Stimulated activated CD8-positive, alpha-beta memory T cell treated with anti-CD3 and anti-CD28 coated beads, Interleukin-15, amount 100 ng/mL, for 24 hours (primary cell): ENCODE results near the gene KIF3B.
"Not testable (repeated sequence)": the region's sequence is repeated elsewhere in the genome, so short reads cannot be mapped to it uniquely, and the experiment has no call there.

Experiments
- DNase-seq: peaks from one replicate; pipeline ENCODE4 v3.0.0-alpha.2; 2020; ENCODE audit warnings: low read depth

The KIF3B gene

GRCh38 chr20:32357375-32357868 lies 80.0 kb downstream of the KIF3B start:
- DNase-seq, result no peak

- DNase-seq, result peak; percentile 82
Observed at GRCh38 chr20:32357869-32358631, 80.6 kb downstream of the KIF3B start, which contains the start of gene ASXL1. Gene ASXL1 (plus strand): TSS chr20:32358331. CDS start chr20:32358776, 445 bp downstream.

GRCh38 chr20:32358632-32358882 lies 81.1 kb downstream of the KIF3B start:
- no peak for DNase-seq

DNA sequence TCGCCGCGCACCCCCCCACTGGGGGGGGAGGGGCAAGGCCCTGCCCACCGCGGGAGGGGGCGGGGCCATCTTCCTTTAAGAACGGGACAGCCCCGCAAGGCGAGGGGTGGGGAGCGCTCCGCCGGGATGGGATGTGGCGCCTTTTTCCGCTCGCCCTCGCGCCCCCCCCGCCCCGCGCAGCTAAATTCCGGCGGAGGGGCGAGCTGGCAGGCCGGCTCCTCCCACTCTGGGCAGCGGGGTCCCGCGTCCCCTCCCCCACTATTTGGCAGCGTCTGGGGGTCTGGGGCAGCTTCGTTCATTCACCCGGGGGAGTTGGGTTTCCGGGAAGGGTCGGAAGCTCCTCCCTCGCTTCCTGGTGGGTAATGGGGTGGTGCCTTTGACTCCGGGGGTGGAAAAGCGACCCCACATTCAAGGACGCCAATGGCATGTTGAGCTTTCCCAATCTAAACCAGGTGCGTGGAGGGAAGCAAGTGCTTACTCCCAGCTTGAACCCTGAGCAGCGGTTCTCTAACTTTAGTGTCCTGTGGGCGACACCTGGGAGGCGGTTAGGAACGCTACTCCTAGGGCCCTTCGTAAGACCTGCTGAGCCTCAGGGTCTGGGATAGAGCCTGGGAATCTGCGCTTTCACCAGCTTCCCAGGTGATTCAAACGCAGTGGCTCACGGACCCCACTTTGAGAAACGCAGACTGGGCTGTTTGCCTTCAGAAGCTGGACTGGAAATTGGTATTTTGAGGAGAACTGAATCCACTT lies 81.6 kb downstream of the KIF3B start:
- DNase-seq, result peak; percentile 67

DNA sequence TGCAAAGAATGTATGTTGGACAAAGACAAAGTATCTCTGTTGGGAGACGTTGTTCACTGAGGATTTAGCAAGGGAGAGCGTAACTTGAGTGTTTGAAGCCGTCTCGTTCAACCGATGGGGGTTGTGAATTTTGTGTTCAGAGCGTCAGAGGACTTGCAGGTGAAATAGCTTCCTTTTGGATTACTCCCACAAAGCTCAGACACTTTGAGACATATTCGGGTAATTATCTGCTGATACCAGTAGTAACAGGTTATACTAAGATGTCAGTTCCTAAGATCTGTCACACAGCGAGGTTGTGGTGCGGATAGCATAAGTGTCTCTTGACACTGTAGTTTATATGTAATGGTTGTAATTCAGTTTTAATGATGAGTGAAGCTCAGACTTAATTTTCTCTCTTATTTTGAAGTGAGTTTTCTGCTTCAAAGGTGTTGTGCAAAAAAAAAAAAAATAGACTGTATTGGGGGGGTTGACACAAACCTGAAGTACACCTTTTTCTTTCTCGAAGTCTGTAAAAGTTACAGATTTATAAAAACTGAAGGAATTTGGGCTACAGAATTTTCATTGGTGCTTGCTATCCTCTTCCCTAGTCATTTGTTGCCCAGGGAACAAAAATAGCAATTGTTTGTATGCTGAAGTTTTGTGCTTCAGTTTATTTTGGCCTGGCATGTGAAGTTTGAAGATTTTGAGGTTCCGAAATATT lies 82.3 kb downstream of the KIF3B start:
- no peak for DNase-seq

GRCh38 chr20:32360333-32360634 lies 82.8 kb downstream of the KIF3B start:
- no peak for DNase-seq

- DNase-seq, result no peak
Observed at GRCh38 chr20:32362901-32363364, 85.5 kb downstream of the KIF3B start.

DNA sequence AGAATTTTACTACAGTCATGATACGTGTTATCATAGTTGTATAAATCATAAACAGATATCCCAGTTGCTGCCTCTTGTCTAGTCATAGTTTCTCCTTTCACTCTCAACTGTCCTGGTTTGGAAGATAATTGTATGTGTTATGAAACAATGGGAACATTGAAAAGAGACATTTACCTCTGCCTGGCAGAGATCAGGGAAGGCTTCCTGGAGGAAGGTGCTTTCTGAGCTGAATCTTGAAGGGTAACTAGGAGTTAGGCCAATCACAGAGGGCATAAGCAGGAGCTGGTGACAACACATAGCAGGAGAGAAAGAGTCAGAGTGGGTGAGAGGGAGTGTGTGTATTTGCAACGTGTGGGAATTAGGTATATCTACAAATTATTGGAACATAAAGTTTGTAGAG lies 86.0 kb downstream of the KIF3B start:
- no peak for DNase-seq

- no peak for DNase-seq
Observed at GRCh38 chr20:32364554-32365208, 87.2 kb downstream of the KIF3B start.

- DNase-seq, result no peak
Observed at GRCh38 chr20:32365564-32365963, 88.1 kb downstream of the KIF3B start.

DNA sequence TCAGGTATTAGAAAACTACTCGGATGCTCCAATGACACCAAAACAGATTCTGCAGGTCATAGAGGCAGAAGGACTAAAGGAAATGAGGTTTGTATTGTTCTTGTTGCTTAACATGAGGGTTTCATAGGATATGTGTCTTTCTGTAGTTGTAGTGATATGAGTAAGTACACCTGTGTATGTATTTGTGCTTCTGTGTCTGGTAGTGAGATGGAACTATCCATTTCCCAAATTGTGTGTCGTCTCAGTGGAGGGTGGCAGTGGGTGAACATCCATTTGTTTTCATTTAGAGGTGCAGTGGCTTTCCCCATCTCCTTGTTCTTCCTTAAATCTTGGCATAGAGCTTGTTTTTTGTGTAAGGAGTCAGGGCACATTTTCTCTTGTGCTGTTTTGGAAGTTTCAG lies 88.9 kb downstream of the KIF3B start:
- no peak for DNase-seq

- DNase-seq, result no peak
Observed at GRCh38 chr20:32368323-32368722, 90.9 kb downstream of the KIF3B start.

- DNase-seq, result no peak
Observed at GRCh38 chr20:32368925-32369324, 91.5 kb downstream of the KIF3B start.

GRCh38 chr20:32370897-32371296 lies 93.4 kb downstream of the KIF3B start:
- DNase-seq, result no peak

GRCh38 chr20:32378461-32378860 lies 101.0 kb downstream of the KIF3B start:
- no peak for DNase-seq

GRCh38 chr20:32380037-32380436 lies 102.6 kb downstream of the KIF3B start:
- not testable (repeated sequence) for DNase-seq

DNA sequence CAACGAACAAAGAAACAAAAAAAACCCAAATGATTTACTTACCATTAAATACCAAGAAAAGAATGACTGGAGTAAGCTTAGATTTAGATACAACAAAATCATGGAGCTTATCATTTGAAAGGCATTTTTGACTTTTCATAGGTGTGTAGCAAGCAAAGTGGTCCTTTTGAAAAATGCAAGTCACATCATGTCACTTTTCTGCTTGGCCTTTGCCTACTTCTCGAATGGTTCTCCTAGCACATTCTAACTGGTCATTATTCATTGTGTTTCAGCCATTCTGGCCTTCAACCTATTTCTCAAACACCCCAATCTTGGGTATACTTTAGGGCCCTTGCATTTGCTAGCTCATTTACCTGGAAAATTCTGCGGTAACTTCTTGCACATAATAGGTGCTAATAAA lies 103.3 kb downstream of the KIF3B start:
- DNase-seq, result no peak

DNA sequence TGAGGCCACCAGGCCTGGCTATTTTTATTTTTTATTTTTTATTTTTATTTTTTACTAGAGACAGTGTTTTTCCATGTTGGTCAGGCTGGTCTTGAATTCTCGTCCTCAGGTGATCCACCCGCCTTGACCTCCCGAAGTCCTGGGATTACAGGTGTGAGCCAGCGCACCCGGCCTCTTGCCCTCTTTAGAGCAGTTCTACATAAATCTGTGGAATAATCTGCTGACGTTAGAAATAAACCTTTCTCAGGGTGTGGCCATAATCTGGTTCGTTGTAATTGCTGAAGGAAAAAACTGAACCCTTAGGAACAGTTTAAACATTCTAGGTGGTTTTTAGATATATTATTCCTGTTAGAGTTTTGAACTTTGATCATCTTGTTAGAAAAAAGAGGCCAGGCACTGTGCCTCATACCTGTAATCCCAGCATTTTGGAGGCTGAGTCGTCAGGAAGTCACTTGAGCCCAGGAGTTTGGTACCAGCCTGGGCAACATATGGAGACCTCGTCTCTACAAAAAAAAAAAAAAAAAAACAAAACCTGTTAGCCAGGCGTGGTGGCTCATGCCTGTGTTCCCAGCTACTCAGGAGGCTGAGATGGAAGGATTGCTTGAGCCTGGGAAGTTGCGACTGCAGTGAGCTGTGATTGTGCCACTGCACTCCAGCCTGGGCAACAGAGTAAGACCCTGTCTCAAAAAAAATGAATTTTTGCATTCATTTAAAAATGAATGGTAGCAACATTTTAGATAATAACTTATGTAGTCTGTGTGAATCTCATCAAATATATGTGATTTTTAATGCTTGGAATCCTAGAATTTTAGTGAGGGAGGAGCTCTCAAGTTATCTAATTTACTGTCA lies 104.9 kb downstream of the KIF3B start:
- no peak for DNase-seq

DNA sequence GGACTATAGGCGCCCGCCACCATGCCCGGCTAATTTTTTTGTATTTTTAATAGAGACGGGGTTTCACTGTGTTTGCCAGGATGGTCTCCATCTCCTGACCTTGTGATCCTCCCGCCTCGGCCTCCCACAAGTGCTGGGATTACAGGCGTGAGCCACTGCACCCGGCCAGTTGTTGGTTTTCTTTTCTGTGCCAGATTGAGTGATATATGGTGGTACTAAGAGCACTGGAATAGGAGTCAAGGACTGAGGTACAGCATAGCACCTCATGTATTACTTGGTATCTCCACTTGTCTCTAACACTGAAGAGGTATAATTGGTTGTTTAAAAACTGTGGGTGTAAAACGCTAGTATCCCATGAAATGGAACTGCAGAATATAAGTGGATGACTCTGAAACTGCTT lies 106.0 kb downstream of the KIF3B start:
- DNase-seq, result not testable (repeated sequence)
